KMS-11 (cell line): Measurements from ENCODE around the gene GLTP.

Experiments
- H2AFZ ChIP-seq: fragments of 200-600 bp; sonication (generic); 2 replicates; pipeline ENCODE4 v1.6.1; 2016; ENCODE audit warnings: antibody characterized with exemption, mixed run types, low read depth
- H3K27ac ChIP-seq: fragments of 200-600 bp; sonication (generic); 2 replicates; pipeline ENCODE4 v1.6.1; 2016; ENCODE audit warnings: mild to moderate bottlenecking, mixed run types
- H3K27me3 ChIP-seq: fragments of 200-600 bp; sonication (generic); 2 replicates; pipeline ENCODE4 v1.6.1; 2017; ENCODE audit warnings: mild to moderate bottlenecking, low read depth, mixed run types, moderate library complexity; ENCODE audit not compliant: insufficient read depth
- H3K36me3 ChIP-seq: fragments of 200-600 bp; sonication (generic); 2 replicates; pipeline ENCODE4 v1.6.1; 2017; ENCODE audit warnings: mild to moderate bottlenecking, mixed run types; ENCODE audit not compliant: insufficient read depth
- H3K4me1 ChIP-seq: fragments of 200-600 bp; sonication (generic); 2 replicates; pipeline ENCODE4 v1.6.1; 2016; ENCODE audit warnings: mild to moderate bottlenecking, low read depth, mixed run types; ENCODE audit not compliant: poor library complexity, severe bottlenecking
- H3K4me2 ChIP-seq: fragments of 200-600 bp; sonication (generic); 2 replicates; pipeline ENCODE4 v1.7.0; 2016; ENCODE audit warnings: mild to moderate bottlenecking, mixed run types
- H3K4me3 ChIP-seq: fragments of 200-600 bp; sonication (generic); IDR thresholded peaks from 2 replicates; pipeline ENCODE4 v1.6.1; 2017; ENCODE audit warnings: low read depth, low read length, mixed read lengths; ENCODE audit not compliant: insufficient read depth
- H3K79me2 ChIP-seq: fragments of 200-600 bp; sonication (generic); 2 replicates; pipeline ENCODE4 v1.6.1; 2016; ENCODE audit warnings: low read depth, mixed run types; ENCODE audit not compliant: insufficient read depth
- H3K9ac ChIP-seq: fragments of 200-600 bp; sonication (generic); 2 replicates; pipeline ENCODE4 v1.6.1; 2016; ENCODE audit warnings: mild to moderate bottlenecking, mixed run types
- H4K20me1 ChIP-seq: fragments of 200-600 bp; sonication (generic); 2 replicates; pipeline ENCODE4 v1.6.1; 2016; ENCODE audit warnings: mild to moderate bottlenecking, mixed run types; ENCODE audit not compliant: insufficient read depth
- CTCF ChIP-seq: fragments of 200-600 bp; sonication (generic); conservative IDR thresholded peaks from 2 replicates; pipeline ENCODE4 v1.6.1; 2017; ENCODE audit warnings: low read depth, mild to moderate bottlenecking, antibody characterized with exemption, low read length, moderate library complexity, mixed read lengths

The GLTP gene

GRCh38 chr12:109832541-109833306, 47.6 kb downstream of the GLTP start:
- no peak overlapping the region for H3K9ac ChIP-seq

GRCh38 chr12:109831929-109832328, 48.4 kb downstream of the GLTP start:
- no peak for TF ChIP-seq CTCF
- no peak overlapping the region for H3K4me2 ChIP-seq
- no peaks in the 10 kb centered on the region for H3K36me3 ChIP-seq
- no peak overlapping the region for H2AFZ ChIP-seq
- H3K27me3 ChIP-seq, result peaks cover 3% of the 10 kb centered on the region; the same call in 1 of the 2 replicates
- H3K9ac ChIP-seq, result no peak overlapping the region
- H3K27ac ChIP-seq, result no peak overlapping the region
- no peaks in the 10 kb centered on the region for H3K79me2 ChIP-seq
- H4K20me1 ChIP-seq, result no peaks in the 10 kb centered on the region
- no peaks in the 10 kb centered on the region for H3K4me1 ChIP-seq
- no peak overlapping the region for H3K4me3 ChIP-seq

More at GRCh38 chr12:109832541-109833306, 47.6 kb downstream of the GLTP start:
- no peak for TF ChIP-seq CTCF
- peaks cover 3% of the 10 kb centered on the region; the same call in 1 of the 2 replicates for H3K27me3 ChIP-seq
- no peaks in the 10 kb centered on the region for H3K36me3 ChIP-seq
- H2AFZ ChIP-seq, result no peak overlapping the region
- H3K4me1 ChIP-seq, result no peaks in the 10 kb centered on the region
- no peak overlapping the region for H3K27ac ChIP-seq
- H3K4me3 ChIP-seq, result no peak overlapping the region
- no peaks in the 10 kb centered on the region for H3K79me2 ChIP-seq
- no peak overlapping the region for H3K4me2 ChIP-seq
- H4K20me1 ChIP-seq, result no peaks in the 10 kb centered on the region

- H2AFZ ChIP-seq, result no peak overlapping the region
- H3K27ac ChIP-seq, result no peak overlapping the region
- peaks cover 3% of the 10 kb centered on the region; the same call in 1 of the 2 replicates for H3K27me3 ChIP-seq
- no peak for TF ChIP-seq CTCF
- no peak overlapping the region for H3K4me2 ChIP-seq
- no peak overlapping the region for H3K4me3 ChIP-seq
- no peaks in the 10 kb centered on the region for H3K36me3 ChIP-seq
- H3K4me1 ChIP-seq, result no peaks in the 10 kb centered on the region
- no peaks in the 10 kb centered on the region for H3K79me2 ChIP-seq
- H4K20me1 ChIP-seq, result no peaks in the 10 kb centered on the region
- no peak overlapping the region for H3K9ac ChIP-seq
Measured at GRCh38 chr12:109831365-109831764, 49.0 kb downstream of the GLTP start.

GRCh38 chr12:109830718-109831117, 49.6 kb downstream of the GLTP start:
- peaks cover 3% of the 10 kb centered on the region; the same call in 1 of the 2 replicates for H3K27me3 ChIP-seq
- no peaks in the 10 kb centered on the region for H3K79me2 ChIP-seq
- no peak overlapping the region for H2AFZ ChIP-seq
- H3K4me3 ChIP-seq, result no peak overlapping the region
- no peak overlapping the region for H3K4me2 ChIP-seq
- TF ChIP-seq CTCF, result no peak
- no peaks in the 10 kb centered on the region for H4K20me1 ChIP-seq
- no peak overlapping the region for H3K27ac ChIP-seq
- no peaks in the 10 kb centered on the region for H3K4me1 ChIP-seq
- no peaks in the 10 kb centered on the region for H3K36me3 ChIP-seq
- H3K9ac ChIP-seq, result no peak overlapping the region
